Measurements from ENCODE around the gene SMIM38.

DNA sequence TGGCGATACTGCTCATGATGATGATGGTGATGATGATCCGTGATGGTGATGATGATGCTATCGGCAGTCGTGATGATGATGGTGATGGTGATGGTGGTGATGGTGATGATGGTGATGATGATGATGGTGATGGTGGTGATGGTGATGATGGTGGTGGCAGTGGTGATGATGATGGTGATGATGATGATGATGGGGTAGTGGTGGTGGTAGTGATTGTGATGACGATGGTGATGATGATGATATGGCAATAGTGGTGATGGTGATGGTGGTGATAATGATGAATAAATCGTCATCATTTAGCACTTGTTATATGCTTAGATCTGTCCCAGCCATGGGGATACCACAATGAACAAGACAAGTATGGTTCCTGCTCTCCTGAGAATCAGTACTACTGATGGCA, 39.2 kb downstream of the SMIM38 start:
- TF ChIP-seq CTCF (IDR thresholded peaks at IDR 0.05) = no peak
- no peak for TF ChIP-seq ZFX (IDR thresholded peaks at IDR 0.05; ENCODE audit: borderline replicate concordance)
